Activated effector memory CD4-positive, alpha-beta T cell treated with anti-CD3 and anti-CD28 coated beads, Interleukin-2, amount 50 U/mL, for 16 hours (primary cell): ENCODE measurements around the gene PIKFYVE.
"Not testable (repeated sequence)": the region's sequence is repeated elsewhere in the genome, so short reads cannot be mapped to it uniquely, and the experiment has no call there.

Source experiments
- DNase-seq: peaks from one replicate; pipeline ENCODE4 v3.0.0-alpha.2; 2020

The PIKFYVE gene

DNA sequence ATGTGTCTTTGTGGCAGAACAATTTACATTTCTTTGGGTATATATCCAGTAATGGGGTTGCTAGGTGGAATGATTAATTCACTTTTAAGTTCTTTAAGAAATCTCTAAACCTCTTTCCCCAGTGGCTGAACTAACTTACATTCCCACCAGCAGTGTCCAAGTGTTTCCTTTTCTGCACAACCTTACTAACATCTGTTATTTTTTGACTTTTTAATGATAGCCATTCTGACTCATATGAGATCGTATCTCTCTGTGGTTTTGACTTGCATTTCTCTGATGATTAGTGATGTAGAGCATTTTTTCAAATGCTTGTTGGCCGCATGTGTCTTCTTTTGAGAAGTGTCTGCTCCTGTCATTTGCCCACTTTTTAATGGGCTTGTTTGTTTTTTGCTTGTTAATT is 97.4 kb downstream of the PIKFYVE start:
- no peak for DNase-seq

- DNase-seq = no peak
Measured at GRCh38 chr2:208366215-208367127, 100.4 kb downstream of the PIKFYVE start.

- DNase-seq = no peak
Measured at GRCh38 chr2:208369091-208369490, 103.0 kb downstream of the PIKFYVE start.

DNA sequence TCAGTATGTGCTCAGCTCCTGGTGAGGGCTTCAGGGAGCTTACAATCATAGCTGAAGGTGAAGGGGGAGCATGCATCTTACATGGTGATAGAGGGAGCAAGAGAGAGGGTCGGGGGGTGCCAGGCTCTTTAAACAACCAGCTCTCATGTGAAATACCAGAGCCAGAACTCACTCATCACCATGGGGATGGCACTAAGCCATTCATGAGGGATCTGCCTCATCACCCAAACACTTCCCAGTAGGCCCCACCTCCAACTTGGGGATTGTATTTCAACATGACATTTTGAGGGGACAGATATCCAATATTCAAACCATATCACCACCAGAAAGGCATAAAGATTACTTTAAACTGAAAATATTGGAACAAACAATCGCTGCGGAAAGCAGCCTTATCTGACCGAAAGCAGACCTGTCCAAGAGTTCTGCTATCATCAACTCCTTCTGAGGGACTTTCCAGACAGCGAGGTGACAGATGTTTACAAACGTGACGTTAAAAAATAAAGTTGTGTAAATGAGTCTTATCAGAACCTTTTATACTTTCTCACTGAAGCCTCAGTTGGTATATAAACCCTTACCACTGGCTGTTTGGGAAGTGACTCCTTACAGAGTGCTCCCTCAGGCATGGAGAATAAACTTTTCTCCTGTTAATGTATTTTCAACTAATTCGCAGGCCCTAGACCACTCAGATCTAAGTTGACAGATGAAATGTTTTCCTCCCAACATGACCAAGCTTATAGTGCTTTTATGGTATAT is 105.0 kb downstream of the PIKFYVE start:
- no peak for DNase-seq

- no peak for DNase-seq
Measured at GRCh38 chr2:208371634-208371935, 105.5 kb downstream of the PIKFYVE start.

- no peak for DNase-seq
Measured at GRCh38 chr2:208373460-208374089, 107.5 kb downstream of the PIKFYVE start.

DNA sequence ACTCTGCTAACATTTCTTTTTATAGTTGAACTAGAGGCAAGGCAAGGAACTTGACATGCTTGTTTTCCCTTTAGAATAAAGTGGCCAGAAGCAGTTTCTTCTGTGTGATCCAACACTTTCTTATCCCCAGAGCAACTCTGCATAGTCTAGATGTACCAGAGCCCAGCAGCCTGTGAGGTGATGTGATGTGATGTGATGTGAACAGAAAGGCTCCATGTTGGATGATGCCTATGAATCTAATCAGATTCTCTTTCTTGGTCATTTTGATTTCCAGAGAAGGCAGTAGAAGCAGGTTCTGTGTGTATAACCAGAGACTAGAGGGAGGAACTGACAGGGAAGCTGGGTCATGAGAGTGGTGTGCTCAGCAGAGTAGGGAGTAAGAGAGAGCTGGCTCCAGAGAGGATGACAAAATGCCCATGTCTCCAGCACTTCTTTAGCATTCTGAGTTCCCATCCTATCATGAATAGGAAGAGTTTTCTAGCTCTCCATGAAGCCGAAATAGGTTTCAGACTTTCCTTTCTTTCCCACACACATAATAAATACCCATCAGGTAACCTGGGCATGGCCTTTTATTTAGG is 109.5 kb downstream of the PIKFYVE start:
- no peak for DNase-seq

DNA sequence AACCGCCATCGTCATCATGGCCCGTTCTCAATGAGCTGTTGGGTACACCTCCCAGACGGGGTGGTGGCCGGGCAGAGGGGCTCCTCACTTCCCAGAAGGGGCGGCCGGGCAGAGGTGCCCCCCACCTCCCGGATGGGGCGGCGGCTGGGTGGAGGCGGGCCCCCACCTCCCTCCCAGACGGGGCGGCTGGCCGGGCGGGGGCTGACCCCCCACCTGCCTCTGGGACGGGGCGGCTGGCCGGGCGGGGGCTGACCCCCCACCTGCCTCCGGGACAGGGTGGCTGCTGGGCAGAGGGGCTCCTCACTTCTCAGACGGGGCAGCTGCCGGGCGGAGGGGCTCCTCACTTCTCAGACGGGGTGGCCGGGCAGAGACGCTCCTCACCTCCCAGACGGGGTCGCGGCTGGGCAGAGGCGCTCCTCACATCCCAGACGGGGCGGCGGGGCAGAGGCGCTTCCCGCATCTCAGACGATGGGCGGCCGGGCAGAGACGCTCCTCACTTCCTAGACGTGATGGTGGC is 111.3 kb downstream of the PIKFYVE start:
- not testable (repeated sequence) for DNase-seq

GRCh38 chr2:208379192-208379591 is 113.1 kb downstream of the PIKFYVE start:
- no peak for DNase-seq

- DNase-seq = no peak
Measured at GRCh38 chr2:208384637-208385036, 118.6 kb downstream of the PIKFYVE start.

- DNase-seq = no peak
Measured at GRCh38 chr2:208386541-208386940, 120.5 kb downstream of the PIKFYVE start.

DNA sequence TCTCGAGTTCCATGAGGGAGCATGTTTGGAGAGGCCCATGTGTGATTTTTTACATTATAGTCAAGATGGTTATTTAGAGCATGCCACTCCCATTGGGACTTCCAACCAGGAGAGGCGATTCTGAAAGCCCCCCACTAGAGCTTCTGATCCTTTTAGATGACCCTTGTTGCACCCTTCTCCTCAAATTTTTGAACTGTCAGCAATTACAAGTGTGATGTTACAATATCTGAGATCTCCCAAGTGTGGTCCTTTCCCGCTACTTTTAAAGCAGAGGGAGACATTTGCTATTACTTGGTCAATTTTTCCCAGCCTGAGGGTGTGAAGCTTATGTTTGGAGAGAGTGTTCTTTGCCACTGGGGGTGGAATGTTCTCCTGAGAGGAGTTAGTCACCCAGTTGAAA is 123.9 kb downstream of the PIKFYVE start:
- DNase-seq = no peak

DNA sequence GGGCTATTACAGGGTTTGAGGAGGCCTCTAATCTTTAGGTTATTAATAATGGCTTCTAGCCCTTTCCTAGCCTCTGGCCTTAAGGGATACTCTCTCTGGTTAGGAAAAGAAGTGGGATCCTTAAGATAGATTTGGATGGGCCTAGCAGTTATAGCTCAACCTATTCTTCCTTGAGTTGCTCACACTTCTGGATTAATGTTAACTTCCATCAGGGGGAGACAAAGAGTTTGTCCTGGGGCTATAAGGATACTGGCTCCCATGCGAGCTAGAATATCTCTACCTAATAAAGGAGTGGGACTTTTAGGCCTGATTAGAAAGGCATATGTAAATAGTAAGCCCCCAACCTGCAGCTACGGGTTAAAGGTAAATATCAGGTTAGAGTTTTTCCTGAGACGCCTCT is 126.2 kb downstream of the PIKFYVE start:
- DNase-seq = no peak

DNA sequence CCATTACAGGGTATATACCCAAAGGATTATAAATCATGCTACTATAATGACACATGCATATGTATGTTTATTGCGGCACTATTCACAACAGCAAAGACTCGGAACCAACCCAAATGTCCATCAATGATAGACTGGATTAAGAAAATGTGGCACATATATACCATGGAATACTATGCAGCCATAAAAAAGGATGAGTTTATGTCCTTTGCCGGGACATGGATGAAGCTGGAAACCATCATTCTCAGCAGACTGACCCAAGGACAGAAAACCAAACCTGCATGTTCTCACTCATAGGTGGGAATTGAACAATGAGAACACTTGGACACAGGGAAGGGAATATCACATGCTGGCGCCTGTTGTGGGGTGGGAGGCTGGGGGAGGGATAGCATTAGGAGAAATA is 130.7 kb downstream of the PIKFYVE start:
- DNase-seq = not testable (repeated sequence)

DNA sequence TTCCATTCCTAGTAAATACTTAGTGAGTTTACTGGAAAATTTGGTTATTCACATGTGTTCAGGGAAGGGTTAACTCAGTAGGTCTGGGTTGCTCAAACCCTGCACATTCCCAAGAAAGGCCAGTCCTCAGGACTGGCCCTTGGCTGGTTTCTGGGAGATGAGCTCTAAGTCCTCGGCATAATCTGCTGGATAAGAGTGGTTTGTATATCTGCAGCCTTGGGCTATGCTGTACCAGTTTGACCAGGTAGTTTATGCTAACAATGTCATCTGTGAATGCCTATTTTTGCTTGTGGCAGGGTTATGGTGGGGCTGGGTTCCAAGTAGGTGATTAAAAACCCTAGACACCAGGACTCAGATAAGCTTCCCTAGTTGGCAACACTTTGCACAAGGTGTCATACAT is 133.1 kb downstream of the PIKFYVE start:
- no peak for DNase-seq

DNA sequence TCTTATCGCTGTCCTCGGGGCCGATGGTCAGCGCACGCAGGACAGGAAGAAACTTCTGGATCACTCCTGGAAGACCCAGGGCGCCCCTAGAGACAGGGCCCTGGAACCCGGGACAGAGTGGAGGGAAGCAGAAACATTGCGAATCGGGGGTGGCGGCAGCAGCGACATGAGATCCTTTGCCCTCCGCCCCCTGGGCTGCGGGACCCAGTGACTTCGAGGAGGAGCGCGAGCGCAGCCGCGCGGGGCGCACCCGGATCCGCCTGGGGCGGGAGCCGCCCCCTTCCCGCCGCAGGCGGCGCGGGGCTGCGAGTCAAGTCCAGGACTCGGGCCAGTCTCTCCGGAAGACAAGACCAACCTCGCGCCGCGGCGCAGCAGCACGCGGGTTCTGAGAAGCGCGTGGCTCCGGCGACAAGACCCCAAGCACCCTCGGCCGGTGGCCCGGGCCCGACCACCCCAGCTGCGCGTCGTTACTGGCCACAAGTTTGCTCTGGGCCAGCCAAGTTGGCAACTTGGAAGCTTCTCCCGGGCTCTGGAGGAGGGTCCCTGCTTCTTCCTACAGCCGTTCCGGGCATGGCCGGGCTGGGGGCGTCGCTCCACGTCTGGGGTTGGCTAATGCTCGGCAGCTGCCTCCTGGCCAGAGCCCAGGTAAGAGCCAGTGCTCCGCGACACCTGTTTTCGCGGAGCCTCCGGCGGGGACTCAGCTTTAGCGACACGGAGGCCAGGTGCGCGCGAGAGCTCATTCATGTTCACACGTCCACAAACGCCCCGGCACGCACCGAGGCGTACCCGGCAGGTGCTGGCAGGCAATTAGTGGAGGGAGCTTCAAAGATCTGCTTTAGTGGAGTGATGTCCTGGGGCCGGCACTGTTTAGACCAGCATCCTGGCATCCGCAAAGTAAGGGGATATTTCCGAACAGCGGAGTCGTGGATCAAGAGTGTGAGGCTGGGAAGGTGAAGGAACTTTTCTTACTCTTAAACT is 140.7 kb downstream of the PIKFYVE start, which contains the start of gene PTH2R:
TSS of gene PTH2R (plus strand) at position 319 of the 978 bp plus-strand sequence. CDS start at position 571, 252 bp downstream.
- no peak for DNase-seq

DNA sequence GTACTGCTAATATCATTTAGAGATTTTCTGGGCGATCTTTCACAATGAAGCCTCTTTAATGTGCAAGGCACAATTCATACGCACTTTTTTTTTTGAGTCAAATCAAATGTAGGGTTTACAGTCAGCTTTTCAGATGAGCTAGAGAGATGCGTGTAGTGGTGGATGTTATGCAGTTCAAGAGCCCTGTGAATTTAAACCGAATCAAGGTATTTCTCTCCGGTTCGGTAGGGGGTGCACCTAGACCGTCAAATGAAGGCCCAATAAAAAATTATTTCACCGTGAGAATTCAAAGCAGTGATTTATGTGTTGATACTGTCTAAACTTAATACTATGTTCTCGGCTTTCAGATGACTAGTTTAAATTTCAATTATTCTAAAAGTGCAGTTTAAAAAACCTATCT is 141.6 kb downstream of the PIKFYVE start:
- DNase-seq = no peak
